PC-9 (cell line): ENCODE data around the gene NTM. TPM values are rescaled to one million over a fixed set of nuclear protein-coding genes. Genes with fewer than 3 reads are reported as not detected.

ENCODE experiments used
- BruUV-seq: library from RNA; stranded (reverse); fragments of 400-500 nt; replicated peaks from 2 replicates; lab custom pipeline; 2021; lab: Mats Ljungman, UMichigan
- CTCF ChIA-PET: fragments of 300-600 bp; sonication (Branson Sonifier 250); formaldehyde crosslinking; loops from one replicate; lab custom pipeline; 2022; ENCODE audit warnings: antibody characterized with exemption; lab: Charles Lee
- POLR2A ChIA-PET: fragments of 300-600 bp; sonication (Branson Sonifier 250); formaldehyde crosslinking; loops from one replicate; lab custom pipeline; 2022; ENCODE audit warnings: antibody characterized with exemption; ENCODE audit not compliant: unreplicated experiment; lab: Charles Lee
- DNase-seq, 2 experiments: peaks; one replicate each; pipeline versions ENCODE4 v3.0.0 to v3.0.0-alpha.2; 2015 to 2022; ENCODE audit warnings: mixed read lengths in 1 of 2
- H2AFZ ChIP-seq: fragments of 200-600 bp; sonication (generic); 2 replicates; pipeline ENCODE4 v1.8.1; 2017; ENCODE audit warnings: antibody characterized with exemption
- H3F3A ChIP-seq: fragments of 200-600 bp; sonication (generic); 2 replicates; pipeline ENCODE4 v1.8.1; 2017; ENCODE audit warnings: antibody characterized with exemption, mild to moderate bottlenecking, low read depth; ENCODE audit not compliant: insufficient read depth
- H3K27ac ChIP-seq: fragments of 200-600 bp; sonication (generic); 2 replicates; pipeline ENCODE4 v1.6.1; 2016; ENCODE audit warnings: mixed run types
- H3K27me3 ChIP-seq: fragments of 200-600 bp; sonication (generic); 2 replicates; pipeline ENCODE4 v1.6.1; 2016; ENCODE audit warnings: low read depth, mixed run types; ENCODE audit not compliant: insufficient read depth
- H3K36me3 ChIP-seq: fragments of 200-600 bp; sonication (generic); 2 replicates; pipeline ENCODE4 v1.6.1; 2016; ENCODE audit warnings: low read depth, mixed run types
- H3K4me1 ChIP-seq: fragments of 200-600 bp; sonication (generic); replicated peaks from 2 replicates; pipeline ENCODE4 v1.6.1; 2016; ENCODE audit warnings: mixed run types; ENCODE audit not compliant: insufficient read depth
- H3K4me2 ChIP-seq: fragments of 200-600 bp; sonication (generic); 2 replicates; pipeline ENCODE4 v1.6.1; 2017; ENCODE audit warnings: mixed run types
- H3K4me3 ChIP-seq: fragments of 200-600 bp; sonication (generic); 2 replicates; pipeline ENCODE4 v1.6.1; 2016; ENCODE audit warnings: mixed run types
- H3K79me2 ChIP-seq: fragments of 200-600 bp; sonication (generic); 2 replicates; pipeline ENCODE4 v1.6.1; 2017; ENCODE audit warnings: low read depth, mixed run types
- H3K9me2 ChIP-seq: fragments of 200-600 bp; sonication (generic); 2 replicates; pipeline ENCODE4 v1.8.1; 2017; ENCODE audit warnings: mild to moderate bottlenecking; ENCODE audit not compliant: insufficient read depth
- H3K9me3 ChIP-seq: fragments of 200-600 bp; sonication (generic); 2 replicates; pipeline ENCODE4 v1.8.1; 2016; ENCODE audit warnings: low read depth; ENCODE audit not compliant: insufficient read depth
- H4K20me1 ChIP-seq: fragments of 200-600 bp; sonication (generic); 2 replicates; pipeline ENCODE4 v1.8.1; 2017; ENCODE audit not compliant: insufficient read depth
- CTCF ChIP-seq: fragments of 200-600 bp; sonication (generic); conservative IDR thresholded peaks from 2 replicates; pipeline ENCODE4 v1.6.1; 2017; ENCODE audit warnings: mixed run types, antibody characterized with exemption, mild to moderate bottlenecking, moderate library complexity
- EZH2 ChIP-seq: fragments of 200-600 bp; sonication (generic); IDR thresholded peaks from 2 replicates; pipeline ENCODE4 v1.8.0; 2017; ENCODE audit warnings: antibody characterized with exemption, low read depth
- intact Hi-C: fragments of 100-400 bp; cut with micrococcal nuclease; formaldehyde crosslinking; loops from one replicate; pipeline ENCODE4 v1.10.0; 2022; ENCODE audit not compliant: unreplicated experiment
- total RNA-seq: library from RNA; stranded (reverse); gene quantifications from 2 replicates; pipeline ENCODE4 v1.2.3, GENCODE V29; 2021

The NTM gene
- total RNA-seq, 1 experiment from 2014 or later: not detected

GRCh38 chr11:132035228-132035627 lies 664.8 kb downstream of the NTM start:
- ChIA-PET POLR2A (no interaction called here), CTCF (no interaction called here)
- intact Hi-C loops: no loop called here
- BruUV-seq: no TSS peak
- Histone ChIP-seq H3K4me3 (no peak overlapping the region), H3K79me2 (no peaks in the 10 kb centered on the region), H3K9me3 (no peaks in the 10 kb centered on the region), H4K20me1 (no peaks in the 10 kb centered on the region), H3K36me3 (no peaks in the 10 kb centered on the region), H3K27me3 (no peaks in the 10 kb centered on the region), H3K4me1 (no peaks in the 10 kb centered on the region), H3K27ac (no peak overlapping the region), H3K4me2 (no peak overlapping the region), H2AFZ (no peak overlapping the region), H3K9me2 (no peaks in the 10 kb centered on the region), H3F3A (no peaks in the 10 kb centered on the region)
- no peak for TF ChIP-seq CTCF
- TF ChIP-seq EZH2: no peak
- DNase-seq: no peak

GRCh38 chr11:132035766-132036165 lies 665.4 kb downstream of the NTM start:
- Histone ChIP-seq H3K4me3 (no peak overlapping the region), H3K36me3 (no peaks in the 10 kb centered on the region), H3K27ac (no peak overlapping the region), H3K4me1 (no peaks in the 10 kb centered on the region), H3K27me3 (no peaks in the 10 kb centered on the region), H3K4me2 (no peak overlapping the region), H3K79me2 (no peaks in the 10 kb centered on the region), H3K9me2 (no peaks in the 10 kb centered on the region), H4K20me1 (no peaks in the 10 kb centered on the region), H3F3A (no peaks in the 10 kb centered on the region), H2AFZ (no peak overlapping the region), H3K9me3 (no peaks in the 10 kb centered on the region)
- no peak for TF ChIP-seq EZH2
- TF ChIP-seq CTCF: no peak
- ChIA-PET POLR2A (no interaction called here), CTCF (no interaction called here)
- BruUV-seq: no TSS peak
- intact Hi-C loops: no loop called here
- no peak for DNase-seq

GRCh38 chr11:132036220-132036619 lies 665.8 kb downstream of the NTM start:
- H3K4me1 ChIP-seq: no peaks in the 10 kb centered on the region
- no peak overlapping the region for H3K27ac ChIP-seq
- no peaks in the 10 kb centered on the region for H3K9me2 ChIP-seq
- no peak for DNase-seq
- H3K9me3 ChIP-seq: no peaks in the 10 kb centered on the region
- H3K27me3 ChIP-seq: no peaks in the 10 kb centered on the region
- no peak overlapping the region for H3K4me2 ChIP-seq
- no peak overlapping the region for H2AFZ ChIP-seq
- CTCF ChIA-PET: no interaction called here
- H3K79me2 ChIP-seq: no peaks in the 10 kb centered on the region
- no TSS peak for BruUV-seq
- no peak for TF ChIP-seq EZH2
- no peak for TF ChIP-seq CTCF
- H3F3A ChIP-seq: no peaks in the 10 kb centered on the region
- intact Hi-C loops: no loop called here
- H4K20me1 ChIP-seq: no peaks in the 10 kb centered on the region
- H3K36me3 ChIP-seq: no peaks in the 10 kb centered on the region
- H3K4me3 ChIP-seq: no peak overlapping the region
- POLR2A ChIA-PET: no interaction called here
